ENCODE measurements around the gene EPN3.

The EPN3 gene

GRCh38 chr17:50569592-50569991 lies 37.1 kb downstream of the EPN3 start:
- DNase-seq (ENCODE audit: low read depth): no peak

- no peak for DNase-seq (ENCODE audit: low read depth)
Measured at GRCh38 chr17:50570032-50570431, 37.5 kb downstream of the EPN3 start.

GRCh38 chr17:50570528-50570927 lies 38.0 kb downstream of the EPN3 start:
- DNase-seq (ENCODE audit: low read depth): no peak

GRCh38 chr17:50571681-50572080 lies 39.1 kb downstream of the EPN3 start:
- DNase-seq (ENCODE audit: low read depth): no peak

GRCh38 chr17:50572541-50572940 lies 40.0 kb downstream of the EPN3 start:
- no peak for DNase-seq (ENCODE audit: low read depth)

- no peak for DNase-seq (ENCODE audit: low read depth)
Measured at GRCh38 chr17:50573866-50574611, 41.5 kb downstream of the EPN3 start.

- DNase-seq (ENCODE audit: low read depth): no peak
Measured at GRCh38 chr17:50575581-50576210, 43.2 kb downstream of the EPN3 start.

- DNase-seq (ENCODE audit: low read depth): no peak
Measured at GRCh38 chr17:50576864-50577263, 44.3 kb downstream of the EPN3 start.

- DNase-seq (ENCODE audit: low read depth): no peak
Measured at GRCh38 chr17:50577451-50577954, 45.0 kb downstream of the EPN3 start.

- no peak for DNase-seq (ENCODE audit: low read depth)
Measured at GRCh38 chr17:50578173-50578572, 45.6 kb downstream of the EPN3 start.

- DNase-seq (ENCODE audit: low read depth): no peak
Measured at GRCh38 chr17:50579399-50579798, 46.9 kb downstream of the EPN3 start.

- DNase-seq (ENCODE audit: low read depth): no peak
Measured at GRCh38 chr17:50580646-50581045, 48.1 kb downstream of the EPN3 start.

- DNase-seq (ENCODE audit: low read depth): no peak
Measured at GRCh38 chr17:50581316-50581715, 48.8 kb downstream of the EPN3 start.

- DNase-seq (ENCODE audit: low read depth): no peak
Measured at GRCh38 chr17:50582741-50583140, 50.2 kb downstream of the EPN3 start.

- DNase-seq (ENCODE audit: low read depth): no peak
Measured at GRCh38 chr17:50583641-50584040, 51.1 kb downstream of the EPN3 start.

- DNase-seq (ENCODE audit: low read depth): no peak
Measured at GRCh38 chr17:50584116-50584515, 51.6 kb downstream of the EPN3 start.

GRCh38 chr17:50584749-50585148 lies 52.2 kb downstream of the EPN3 start:
- no peak for DNase-seq (ENCODE audit: low read depth)

- no peak for DNase-seq (ENCODE audit: low read depth)
Measured at GRCh38 chr17:50585346-50585745, 52.8 kb downstream of the EPN3 start.

GRCh38 chr17:50585891-50586290 lies 53.4 kb downstream of the EPN3 start:
- DNase-seq (ENCODE audit: low read depth): no peak

- no peak for DNase-seq (ENCODE audit: low read depth)
Measured at GRCh38 chr17:50586421-50587247, 54.1 kb downstream of the EPN3 start.

GRCh38 chr17:50587571-50587970 lies 55.0 kb downstream of the EPN3 start:
- DNase-seq (ENCODE audit: low read depth): no peak

GRCh38 chr17:50588391-50589049 lies 56.0 kb downstream of the EPN3 start:
- DNase-seq (ENCODE audit: low read depth): no peak
